ENCODE results near the gene SF3B3.

The SF3B3 gene

DNA sequence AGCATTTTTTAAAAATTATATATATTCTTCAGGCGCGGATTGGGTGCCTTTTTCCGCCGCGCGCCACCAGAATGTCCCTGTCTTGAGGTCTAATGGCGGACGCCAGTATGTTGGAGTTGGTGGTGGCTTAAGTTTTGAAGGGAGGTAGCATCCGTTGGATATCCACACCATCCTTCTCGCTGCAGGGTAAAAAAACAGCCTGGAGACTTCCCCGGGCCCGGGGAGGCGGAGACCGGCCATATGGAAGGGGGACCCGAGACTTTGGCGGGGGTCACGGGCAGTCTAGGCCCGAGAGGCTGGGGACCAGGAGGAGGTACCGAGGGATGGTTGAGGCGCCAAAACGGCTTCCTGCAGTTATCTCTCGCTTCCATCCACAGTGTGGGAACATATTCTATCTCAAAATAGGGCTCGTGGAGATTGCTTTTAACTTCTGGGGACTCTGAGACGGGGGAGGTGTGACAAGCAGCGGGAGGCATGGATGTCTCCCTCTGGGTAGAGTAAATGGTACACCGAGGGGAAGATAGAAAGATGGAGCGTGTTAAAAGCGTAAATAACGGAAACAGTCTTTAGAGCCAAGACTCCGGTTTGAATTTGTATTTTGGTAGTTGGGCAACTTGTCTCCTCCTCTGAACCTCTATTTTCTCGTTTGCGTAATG is at the start of gene SF3B3:
Gene SF3B3 (plus strand): TSS at position 74 of the 656 bp plus-strand sequence. CDS start 2,841 bp downstream, outside the sequence.
- peak; percentile 38 for DNase-seq

DNA sequence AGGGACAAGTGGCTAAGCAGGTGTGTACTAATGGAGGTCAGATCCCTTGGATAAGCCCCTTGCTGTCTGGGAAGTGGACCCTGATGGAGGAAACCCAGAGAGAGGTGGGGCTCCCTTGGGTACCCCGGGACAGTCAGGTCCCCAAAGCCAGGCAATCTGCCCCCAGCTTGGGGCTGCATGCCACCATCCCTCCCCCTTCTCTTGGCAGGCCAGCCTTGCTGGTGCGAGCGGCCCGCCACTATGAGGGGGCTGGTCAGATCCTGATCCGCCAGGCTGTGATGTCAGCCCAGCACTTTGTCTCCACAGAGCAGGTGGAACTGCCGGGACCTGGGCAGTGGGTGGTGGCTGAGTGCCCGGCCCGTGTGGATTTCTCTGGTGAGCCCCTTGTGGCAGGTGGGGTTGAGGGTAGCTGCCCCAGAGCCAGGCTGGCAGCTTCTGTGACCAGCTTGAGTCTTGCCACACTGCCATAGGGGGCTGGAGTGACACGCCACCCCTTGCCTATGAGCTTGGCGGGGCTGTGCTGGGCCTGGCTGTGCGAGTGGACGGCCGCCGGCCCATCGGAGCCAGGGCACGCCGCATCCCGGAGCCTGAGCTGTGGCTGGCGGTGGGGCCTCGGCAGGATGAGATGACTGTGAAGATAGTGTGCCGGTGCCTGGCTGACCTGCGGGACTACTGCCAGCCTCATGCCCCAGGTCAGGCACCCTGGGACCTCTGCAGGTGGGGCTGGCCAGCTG is 49.1 kb upstream of the SF3B3 start:
- DNase-seq: no peak

DNA sequence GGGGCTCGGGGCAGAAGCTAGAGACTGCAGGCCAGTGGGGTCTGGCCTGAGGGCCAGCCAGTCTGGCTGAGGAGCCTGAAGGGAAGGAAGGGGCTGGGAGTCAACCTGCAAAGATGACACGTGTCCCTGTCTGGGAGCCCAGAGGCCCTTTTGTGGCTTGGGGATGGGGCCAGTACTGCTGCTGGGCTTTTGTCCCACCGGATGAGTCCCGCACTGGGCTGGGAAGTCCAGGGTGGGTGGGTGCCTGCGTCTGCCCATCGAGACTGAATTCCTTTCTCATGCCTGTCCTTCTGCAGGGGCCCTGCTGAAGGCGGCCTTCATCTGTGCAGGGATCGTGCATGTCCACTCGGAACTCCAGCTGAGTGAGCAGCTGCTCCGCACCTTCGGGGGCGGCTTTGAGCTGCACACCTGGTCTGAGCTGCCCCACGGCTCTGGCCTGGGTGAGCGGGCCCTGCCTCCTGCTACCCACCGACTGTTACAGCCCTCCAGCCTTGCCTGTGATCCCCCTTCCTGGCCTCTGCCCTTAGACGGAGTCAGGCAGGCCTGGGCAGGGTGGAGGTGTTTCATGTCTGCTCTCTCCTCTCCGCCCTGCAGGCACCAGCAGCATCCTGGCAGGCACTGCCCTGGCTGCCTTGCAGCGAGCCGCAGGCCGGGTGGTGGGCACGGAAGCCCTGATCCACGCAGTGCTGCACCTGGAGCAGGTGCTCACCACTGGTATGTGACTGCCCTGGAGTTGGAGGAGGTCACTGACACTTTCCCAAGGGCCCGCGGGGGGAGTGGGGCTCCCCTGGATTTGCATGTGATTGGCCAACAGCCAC is 48.4 kb upstream of the SF3B3 start:
- DNase-seq: no peak

DNA sequence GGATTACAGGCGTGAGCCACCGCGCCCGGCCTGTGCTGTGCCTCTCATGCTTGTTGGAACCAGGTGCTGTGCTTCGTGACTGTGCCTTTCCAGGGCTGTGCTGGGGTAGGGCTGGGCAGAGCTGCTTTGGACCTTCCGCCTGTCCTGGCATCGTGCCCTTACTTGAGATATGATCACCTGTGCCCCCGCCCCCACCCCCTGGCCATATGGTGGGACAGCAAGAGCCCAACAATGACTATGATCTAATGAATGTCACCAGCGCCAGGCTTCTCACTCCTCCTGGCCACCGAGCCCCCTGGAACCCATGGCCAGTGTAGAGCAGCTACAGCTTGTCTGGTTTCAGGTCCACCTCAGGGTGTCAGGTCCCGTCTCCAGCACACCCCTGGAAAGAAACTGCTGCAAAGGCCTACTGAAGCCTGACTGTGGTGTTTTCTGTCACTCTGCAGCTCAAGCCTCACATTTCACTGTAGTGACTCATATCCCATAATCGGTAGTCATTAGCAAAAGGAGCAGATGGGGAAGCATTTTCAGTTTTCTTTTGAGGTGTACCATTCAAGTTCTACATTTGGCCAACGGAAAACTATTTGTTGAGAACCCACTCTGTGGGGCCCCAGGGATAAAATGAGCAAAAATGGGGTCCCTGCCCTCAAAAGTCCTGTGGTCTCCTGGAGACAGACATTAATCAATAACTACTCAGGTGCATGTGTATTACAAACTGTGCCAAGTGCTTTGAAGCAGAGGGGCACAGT is 47.2 kb upstream of the SF3B3 start:
- no peak for DNase-seq

DNA sequence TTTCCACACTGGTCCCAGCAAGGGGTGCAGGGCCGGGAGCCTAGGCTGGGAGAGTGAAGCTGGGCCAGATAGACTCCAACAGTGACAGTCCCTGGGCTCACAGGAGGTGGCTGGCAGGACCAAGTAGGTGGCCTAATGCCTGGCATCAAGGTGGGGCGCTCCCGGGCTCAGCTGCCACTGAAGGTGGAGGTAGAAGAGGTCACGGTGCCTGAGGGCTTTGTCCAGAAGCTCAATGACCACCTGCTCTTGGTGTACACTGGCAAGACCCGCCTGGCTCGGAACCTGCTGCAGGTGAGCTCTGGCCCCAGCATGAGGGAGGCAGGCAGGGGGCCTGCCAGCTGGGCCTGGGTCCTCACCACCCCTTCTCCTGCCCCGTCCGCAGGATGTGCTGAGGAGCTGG is 45.4 kb upstream of the SF3B3 start:
- DNase-seq: no peak

DNA sequence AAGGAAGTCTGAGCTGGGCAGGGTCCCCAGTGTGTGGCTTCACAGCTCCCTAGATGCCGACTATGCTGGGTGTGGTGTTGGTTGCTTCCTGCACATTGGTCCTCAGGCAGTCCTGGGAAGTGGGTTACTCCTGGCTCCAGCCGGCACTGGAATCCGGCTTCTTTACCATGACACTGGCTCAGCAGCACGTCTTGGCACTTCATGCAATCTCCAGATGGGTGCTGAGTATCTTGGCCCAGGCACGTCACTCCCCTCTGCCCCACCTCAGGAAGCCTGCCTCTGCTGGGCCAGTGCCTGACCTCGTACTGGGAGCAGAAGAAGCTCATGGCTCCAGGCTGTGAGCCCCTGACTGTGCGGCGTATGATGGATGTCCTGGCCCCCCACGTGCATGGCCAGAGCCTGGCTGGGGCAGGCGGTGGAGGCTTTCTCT is 44.7 kb upstream of the SF3B3 start:
- DNase-seq: no peak

DNA sequence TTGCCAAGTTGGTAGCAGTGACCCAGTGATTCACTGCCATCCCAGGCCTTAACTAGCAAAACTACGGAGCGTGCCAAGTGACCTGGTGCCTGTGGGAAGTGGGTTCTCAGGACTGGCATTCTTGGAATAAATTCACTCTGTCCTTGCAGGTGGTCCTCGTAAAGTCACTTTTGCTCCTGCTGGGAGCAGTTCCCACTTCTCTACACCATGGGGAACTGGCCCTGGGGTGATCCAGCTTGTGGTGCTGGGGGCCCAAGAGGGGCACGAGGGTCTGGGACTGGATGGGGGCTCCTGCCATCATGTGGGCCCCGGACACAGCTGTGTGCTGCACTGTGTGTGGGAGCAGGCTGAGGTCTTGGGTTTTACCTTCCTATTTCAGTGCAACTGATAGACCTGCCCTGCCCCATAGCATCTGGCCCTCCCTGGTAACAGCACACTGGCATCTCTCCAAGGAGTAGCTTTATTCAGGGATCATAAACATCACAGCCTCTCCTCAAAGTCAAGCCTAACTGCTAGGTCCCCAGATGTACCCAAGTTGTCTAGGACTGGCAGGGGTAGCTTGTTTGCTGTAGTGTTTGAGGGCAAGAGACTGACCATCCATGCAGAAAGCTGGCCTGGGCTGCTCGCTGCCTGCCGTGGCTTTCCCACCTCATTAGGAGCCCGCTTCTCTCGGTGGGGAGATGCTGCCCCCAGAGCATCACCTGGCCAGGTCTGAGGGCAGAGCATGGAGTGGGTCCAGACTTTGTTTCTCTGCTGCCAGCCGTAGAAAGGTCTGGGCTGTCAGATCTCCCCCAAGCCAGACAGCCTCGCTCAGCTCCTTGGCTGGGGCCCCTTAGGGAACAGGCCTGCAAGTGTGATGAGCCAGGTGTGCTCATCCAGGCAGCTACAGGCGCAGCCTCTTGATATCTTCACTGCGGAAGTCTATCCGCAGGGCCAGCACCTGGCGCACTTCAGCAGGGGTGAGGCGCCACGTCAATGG is 43.2 kb upstream of the SF3B3 start:
- peak; percentile 34 for DNase-seq

DNA sequence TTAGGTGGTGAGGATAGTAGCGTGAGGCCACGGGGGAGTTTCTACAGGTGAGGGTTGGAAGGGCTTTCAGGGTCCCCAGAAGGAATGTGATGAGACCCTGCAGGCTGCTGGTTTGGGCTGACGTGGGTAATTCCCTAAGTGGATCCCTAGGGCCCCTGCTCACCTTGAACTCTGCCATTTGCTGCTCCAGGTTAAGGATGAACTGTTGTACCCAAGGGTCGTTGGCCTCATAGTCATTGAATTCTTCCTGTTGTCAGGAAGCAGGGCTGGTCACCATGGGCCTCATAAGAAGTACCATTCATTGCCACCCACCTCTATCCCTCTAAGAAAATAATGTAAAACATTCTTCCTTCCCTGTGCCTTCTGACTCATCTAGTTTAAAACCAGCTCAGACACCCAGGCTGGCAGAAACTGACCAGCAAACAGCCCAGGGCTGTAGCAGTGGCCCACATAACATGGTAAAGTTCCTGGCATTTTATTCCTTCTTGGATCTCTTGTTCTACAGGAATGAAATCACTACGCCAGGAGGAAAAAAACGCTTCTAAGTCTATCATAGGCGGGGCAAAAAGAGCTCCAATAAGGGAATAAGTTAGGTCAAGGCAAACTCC is 41.6 kb upstream of the SF3B3 start:
- DNase-seq: no peak

DNA sequence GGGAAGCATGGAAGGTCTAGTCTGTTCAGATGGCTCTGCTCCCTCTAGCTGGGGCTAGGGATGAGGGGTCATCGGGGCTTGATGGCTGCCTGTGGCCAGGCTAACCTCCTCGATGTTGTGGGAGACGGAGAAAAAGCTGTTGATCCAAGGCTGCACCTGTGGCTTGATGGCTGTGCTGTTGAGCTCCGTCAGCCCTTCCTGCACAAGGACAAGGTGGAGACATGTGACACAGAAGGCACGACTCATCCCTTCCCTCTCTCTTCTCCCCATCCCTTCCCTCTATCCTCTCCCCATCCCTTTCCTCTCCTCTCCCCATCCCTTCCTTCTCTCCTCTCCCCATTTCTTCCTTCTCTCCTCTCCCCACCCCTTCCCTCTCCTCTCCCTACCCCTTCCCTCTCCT is 41.0 kb upstream of the SF3B3 start:
- no peak for DNase-seq

DNA sequence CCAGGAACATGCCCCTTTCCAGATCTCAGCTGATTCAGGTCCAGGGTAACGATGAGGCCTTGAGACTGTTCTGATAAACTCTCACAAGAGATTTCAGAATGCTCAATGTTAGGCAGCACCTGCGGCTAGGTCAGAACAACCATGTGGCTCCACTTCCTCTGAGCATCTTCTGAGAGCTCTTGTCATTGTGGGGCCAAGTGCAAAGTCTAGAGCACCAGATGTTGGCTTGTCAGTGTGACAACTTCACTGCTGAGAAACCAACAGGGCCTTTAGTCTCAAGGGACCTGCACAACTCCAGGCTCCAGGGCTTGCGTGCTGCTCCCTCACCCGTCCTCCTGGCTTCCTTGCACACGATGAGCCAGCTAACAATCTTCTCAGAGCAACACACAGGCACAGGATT is 40.2 kb upstream of the SF3B3 start:
- DNase-seq: no peak

DNA sequence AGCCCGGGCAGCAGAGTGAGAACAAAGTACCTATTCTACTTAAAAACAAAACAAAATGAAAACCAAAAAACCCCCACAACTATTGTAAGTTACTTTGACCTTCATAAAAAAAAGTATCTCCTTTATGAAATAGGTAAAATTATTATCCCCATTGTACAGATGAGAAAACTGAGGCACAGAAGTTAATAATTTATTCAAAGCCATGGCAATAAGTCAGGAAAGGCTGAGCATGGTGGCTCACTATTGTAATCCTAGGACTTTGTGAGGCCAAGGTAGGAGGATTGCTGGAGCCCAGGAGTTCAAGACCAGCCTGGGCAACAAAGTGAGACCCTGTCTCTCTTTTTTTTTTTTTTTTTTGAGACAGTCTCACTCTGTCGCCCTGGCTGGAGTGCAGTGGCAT is 38.7 kb upstream of the SF3B3 start:
- no peak for DNase-seq

DNA sequence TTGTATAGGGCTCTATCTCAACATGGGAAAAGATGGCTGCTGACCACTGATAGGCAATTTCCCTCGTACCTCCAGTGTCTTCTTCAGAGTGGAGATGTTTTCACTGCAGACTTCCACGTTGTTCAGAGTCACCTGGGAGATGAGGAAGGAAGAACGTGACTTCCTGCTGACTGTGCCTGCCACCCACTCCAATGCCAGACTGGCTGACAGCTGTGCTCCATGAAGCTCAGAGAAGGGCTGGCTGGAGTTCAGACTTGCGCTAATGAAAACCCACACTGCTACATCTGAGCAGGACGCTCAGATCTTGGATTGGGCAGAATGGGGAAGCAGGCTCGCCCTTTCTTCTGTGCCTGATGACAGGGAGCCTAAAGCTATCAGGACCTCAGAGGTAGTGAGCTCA is 33.4 kb upstream of the SF3B3 start:
- no peak for DNase-seq

DNA sequence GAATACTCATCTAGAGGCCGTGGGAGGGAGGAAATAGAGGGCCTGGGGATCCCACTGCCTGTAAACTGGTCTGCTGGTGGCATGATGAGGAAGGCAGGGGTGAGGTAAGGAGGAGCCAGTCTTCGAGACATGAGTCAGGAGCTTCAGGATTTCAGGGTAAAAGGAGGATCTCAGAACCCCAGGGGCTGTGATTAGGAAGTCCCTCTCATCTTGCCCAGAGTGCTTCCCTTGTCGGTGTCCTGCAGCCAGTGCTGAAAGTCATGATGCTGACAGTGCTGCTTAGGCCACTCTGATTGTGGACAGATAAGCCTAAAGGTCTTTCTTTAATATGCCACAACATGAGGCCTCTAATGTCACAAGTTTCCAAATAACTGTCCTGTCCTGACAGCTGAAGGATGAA is 29.8 kb upstream of the SF3B3 start:
- DNase-seq: no peak

DNA sequence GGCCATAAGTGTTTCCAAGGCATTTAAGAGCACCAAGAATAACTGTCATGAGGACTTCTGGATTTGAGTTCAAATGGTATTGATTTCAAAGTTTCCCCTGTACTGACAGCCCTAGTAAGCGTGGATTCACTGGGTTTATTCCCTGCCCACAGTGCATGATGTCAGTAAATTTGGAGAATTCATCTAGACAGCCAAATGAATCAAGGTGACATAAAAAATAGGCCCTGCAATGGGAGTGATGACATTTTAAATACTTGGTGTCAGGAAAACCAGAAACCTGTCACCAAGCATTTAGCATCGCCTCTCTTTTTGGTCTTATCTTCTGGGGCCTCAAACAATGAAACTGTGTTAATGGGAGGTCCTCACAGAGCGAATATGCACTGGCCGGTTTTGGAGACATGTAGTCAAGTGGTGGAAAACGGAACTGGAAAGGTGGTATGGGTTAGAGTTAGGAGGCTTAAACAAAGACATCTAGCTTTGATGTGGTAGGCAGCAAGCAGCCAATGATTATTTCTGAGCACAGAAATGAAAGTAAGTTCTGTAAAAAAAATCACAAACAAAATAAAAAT is 29.3 kb upstream of the SF3B3 start:
- DNase-seq: no peak

DNA sequence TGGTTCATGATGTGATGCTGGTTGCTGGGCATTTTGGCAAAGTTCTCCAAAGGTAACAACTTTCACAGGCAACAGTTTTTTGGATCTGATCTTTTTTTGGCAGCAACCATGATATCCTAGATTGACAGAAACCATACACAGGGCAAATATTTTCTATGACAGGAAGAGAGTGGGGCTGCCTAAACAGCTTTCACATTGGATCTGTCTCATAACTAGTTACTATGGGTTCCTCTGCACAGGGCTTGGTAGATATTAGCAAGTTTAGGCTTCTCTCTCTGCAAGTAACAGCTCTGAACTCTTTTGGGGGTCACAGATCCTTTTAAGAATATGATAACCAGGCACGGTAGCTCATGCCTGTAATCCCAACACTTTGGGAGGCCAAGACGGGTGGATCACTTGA is 28.8 kb upstream of the SF3B3 start:
- DNase-seq: no peak

DNA sequence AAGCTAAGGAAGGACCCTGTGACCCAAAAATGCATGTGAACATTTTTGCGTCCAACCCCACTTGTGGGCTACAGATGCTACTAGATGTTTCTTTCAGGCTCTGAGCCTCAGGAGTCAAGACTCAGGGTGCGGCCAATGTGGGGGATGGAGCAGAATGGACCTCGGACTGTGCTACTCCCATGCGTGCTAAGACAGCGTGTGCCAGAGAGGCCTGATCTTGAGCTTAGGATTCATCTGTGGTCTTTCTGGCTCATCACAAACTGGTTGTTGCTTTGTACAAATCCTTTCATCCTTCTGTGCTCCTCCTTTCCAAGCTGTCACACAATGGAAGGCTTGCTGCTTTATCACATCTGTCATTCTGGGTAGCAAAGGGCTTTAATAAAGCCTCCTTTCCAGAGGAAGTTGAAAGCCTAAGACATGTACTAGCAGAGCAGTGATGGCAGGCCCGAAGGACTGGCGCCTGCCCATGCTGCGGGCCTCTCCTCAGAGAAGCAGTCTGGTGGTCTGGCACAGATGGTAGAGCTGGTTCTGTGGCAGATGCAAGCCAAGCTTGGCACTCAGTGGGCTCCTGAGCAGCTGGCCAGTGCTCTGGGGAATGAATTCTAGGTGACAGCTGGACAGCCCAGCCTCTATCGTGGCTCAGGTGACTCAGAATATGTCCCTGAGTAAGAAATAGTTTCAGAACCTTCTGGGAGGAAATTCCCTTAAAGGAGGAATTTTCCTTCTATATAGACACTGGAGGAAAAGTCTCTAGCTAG is 28.0 kb upstream of the SF3B3 start:
- no peak for DNase-seq

DNA sequence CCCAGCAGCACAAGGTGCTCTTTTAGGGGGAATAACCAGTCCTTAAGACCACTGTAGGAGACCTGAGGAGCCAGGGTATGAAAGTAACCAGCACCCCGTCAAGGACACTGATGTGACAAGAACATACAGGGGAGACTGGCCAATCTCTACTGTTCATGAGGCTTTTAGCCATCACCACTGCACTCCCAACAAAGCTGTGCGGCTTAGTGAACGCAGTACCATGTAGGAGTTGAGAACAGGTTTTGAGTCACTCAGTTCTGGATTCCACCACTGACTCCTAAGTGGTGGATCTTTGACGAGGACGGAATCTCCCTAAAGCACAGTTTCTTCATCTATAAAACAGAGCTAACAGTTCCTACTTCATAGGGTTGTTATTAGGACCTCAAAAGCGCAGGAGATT is 27.1 kb upstream of the SF3B3 start:
- DNase-seq: no peak

DNA sequence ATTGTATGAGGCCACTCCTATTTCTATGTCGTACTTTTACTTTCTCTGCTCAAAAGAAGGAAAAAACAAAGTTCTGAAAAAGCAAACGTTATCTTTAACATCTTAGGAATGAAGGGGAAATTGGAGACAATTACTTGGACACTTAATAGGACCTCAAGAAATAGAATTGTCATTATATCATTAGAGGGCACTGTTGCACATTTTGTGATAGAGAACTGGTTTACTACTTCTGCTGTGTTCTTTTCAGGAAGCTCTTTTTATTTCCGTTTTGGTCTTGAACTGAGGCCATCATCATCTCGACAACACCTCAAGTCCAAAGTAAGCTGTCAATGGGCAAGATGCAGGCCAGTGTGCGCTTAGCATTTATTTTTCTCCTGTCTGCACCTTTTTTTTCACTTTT is 14.9 kb upstream of the SF3B3 start:
- no peak for DNase-seq

DNA sequence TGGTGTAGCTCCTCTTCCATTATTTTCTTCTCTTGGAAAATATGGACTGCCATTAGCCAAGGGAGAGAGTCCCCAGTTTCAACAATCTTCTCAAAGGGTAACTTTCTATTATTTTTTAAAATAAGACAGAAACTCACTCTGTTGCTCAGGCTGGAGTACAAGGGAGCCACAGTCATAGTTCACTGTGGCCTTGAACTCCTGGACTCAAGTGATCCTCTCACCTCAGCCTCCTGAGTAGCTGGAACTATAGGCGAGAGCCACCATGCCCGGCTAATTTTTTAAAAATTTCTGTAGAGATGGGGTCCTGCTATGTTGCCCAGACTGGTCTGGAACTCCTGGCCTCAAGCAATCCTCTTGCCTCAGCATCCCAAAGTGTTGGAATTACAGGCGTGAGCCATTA is 13.4 kb upstream of the SF3B3 start:
- DNase-seq: no peak

DNA sequence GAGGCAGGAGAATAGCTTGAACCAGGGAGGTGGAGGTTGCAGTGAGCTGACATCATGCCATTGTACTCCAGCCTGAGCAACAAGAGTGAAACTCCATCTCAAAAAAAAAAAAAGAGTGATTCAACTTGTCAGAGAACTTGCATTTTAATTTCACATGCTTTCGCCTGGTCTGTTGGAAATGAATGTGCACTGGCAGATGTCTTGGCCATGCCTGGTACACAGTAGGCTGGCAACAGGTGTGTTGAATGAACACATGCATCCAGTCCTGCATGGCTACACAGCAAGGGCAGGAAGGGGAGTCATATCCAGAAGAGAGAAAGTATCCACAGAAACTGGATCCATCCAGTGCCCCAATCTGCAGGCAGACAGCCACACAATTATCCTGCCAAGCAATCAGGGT is 11.8 kb upstream of the SF3B3 start:
- DNase-seq: no peak
